Endothelial cell of umbilical vein (primary cell): ENCODE results near the gene CPNE6. TPM values are rescaled to one million over a fixed set of nuclear protein-coding genes. Genes with fewer than 3 reads are reported as not detected.
A peak's percentile ranks its signal among the peaks of the same experiment; 100 is the strongest.
"Not testable (repeated sequence)": the region's sequence is repeated elsewhere in the genome, so short reads cannot be mapped to it uniquely, and the experiment has no call there.

Source experiments
- BruUV-seq: library from RNA; stranded (reverse); fragments of 400-500 nt; replicated peaks from 2 replicates; lab custom pipeline; 2021; lab: Mats Ljungman, UMichigan
- CTCF ChIA-PET: fragments of 300-600, 350-600 bp; sonication (Branson Sonifier 250); formaldehyde crosslinking; loops from one replicate; lab custom pipeline; 2021; ENCODE audit warnings: antibody characterized with exemption, inconsistent platforms; lab: Charles Lee
- POLR2A ChIA-PET: fragments of 300-600, 350-600 bp; sonication (Branson Sonifier 250); formaldehyde crosslinking; loops from one replicate; lab custom pipeline; 2021; ENCODE audit warnings: antibody characterized with exemption, inconsistent platforms; lab: Charles Lee
- DNase-seq: peaks from one replicate; pipeline ENCODE4 v3.0.0-alpha.2; 2011; ENCODE audit warnings: low read depth, low spot score
- FAIRE-seq: peaks from 2 replicates; lab custom pipeline; 2011; peaks lifted over from hg19 to GRCh38; lab: Jason Lieb, UNC
- H2AFZ ChIP-seq: 2 replicates; pipeline ENCODE4 v1.6.0; 2012; ENCODE audit warnings: low read depth, low read length, control low read depth, inconsistent platforms
- H3K27ac ChIP-seq: 2 replicates; pipeline ENCODE4 v1.5.1; 2011; ENCODE audit warnings: low read depth, mild to moderate bottlenecking, control low read depth, low read length, moderate library complexity; ENCODE audit not compliant: insufficient read depth
- H3K27me3 ChIP-seq, 2 experiments: 2 replicates each; pipeline versions ENCODE4 v1.6.0 to v1.6.1; 2011; ENCODE audit warnings: low read length in 2 of 2, mixed read lengths in 1 of 2; ENCODE audit not compliant: control insufficient read depth in 2 of 2, insufficient read depth in 2 of 2
- H3K36me3 ChIP-seq, 2 experiments: 2 replicates in 1 of 2; 3 replicates in 1 of 2; pipeline ENCODE4 v1.5.1; 2011; ENCODE audit warnings: low read length in 2 of 2, mild to moderate bottlenecking in 1 of 2, moderate library complexity in 1 of 2; ENCODE audit not compliant: control insufficient read depth in 2 of 2, insufficient read depth in 2 of 2; ENCODE audit errors: extremely low read depth in 1 of 2
- H3K4me1 ChIP-seq: 3 replicates; pipeline ENCODE4 v1.5.1; 2011; ENCODE audit warnings: mild to moderate bottlenecking, low read length; ENCODE audit not compliant: control insufficient read depth, insufficient read depth; ENCODE audit errors: extremely low read depth
- H3K4me2 ChIP-seq: 2 replicates; pipeline ENCODE4 v1.6.1; 2011; ENCODE audit warnings: low read length, control low read depth, mixed read lengths; ENCODE audit not compliant: insufficient read depth
- H3K4me3 ChIP-seq, 3 experiments: fragments of 200-600 bp in 1 of 3; sonication (generic), shearing (Covaris generic) in 1 of 3; replicated peaks in 1 of 3; 2 replicates each; pipeline ENCODE4 v1.5.1; 2011 to 2016; ENCODE audit warnings: control low read depth in 3 of 3, low read length in 3 of 3, mild to moderate bottlenecking in 2 of 3, inconsistent platforms in 1 of 3, low read depth in 1 of 3, moderate library complexity in 1 of 3; ENCODE audit not compliant: insufficient read depth in 1 of 3
- H3K79me2 ChIP-seq: 2 replicates; pipeline ENCODE4 v1.6.0; 2012; ENCODE audit warnings: low read length, inconsistent platforms; ENCODE audit not compliant: control insufficient read depth, insufficient read depth
- H3K9ac ChIP-seq: replicated peaks from 2 replicates; pipeline ENCODE3; 2011; ENCODE audit warnings: low read length, control low read depth; ENCODE audit not compliant: insufficient read depth; ENCODE audit errors: extremely low read depth
- H3K9me1 ChIP-seq: replicated peaks from 3 replicates; pipeline ENCODE4 v1.6.0; 2011; ENCODE audit warnings: mild to moderate bottlenecking, low read length; ENCODE audit not compliant: control insufficient read depth, insufficient read depth; ENCODE audit errors: extremely low read depth
- H3K9me3 ChIP-seq: replicated peaks from 2 replicates; pipeline ENCODE4 v1.5.1; 2012; ENCODE audit warnings: low read length, inconsistent platforms; ENCODE audit not compliant: control insufficient read depth, insufficient read depth
- H4K20me1 ChIP-seq: replicated peaks from 2 replicates; pipeline ENCODE3; 2011; ENCODE audit warnings: mild to moderate bottlenecking, low read length; ENCODE audit not compliant: control insufficient read depth, insufficient read depth; ENCODE audit errors: extremely low read depth
- CTCF ChIP-seq, 2 donors: IDR thresholded peaks; 1 replicate in 1 of 2; 2 replicates in 1 of 2; pipeline ENCODE4 v1.5.1; 2011; ENCODE audit warnings: low read length in 2 of 2, mild to moderate bottlenecking in 2 of 2, moderate library complexity in 2 of 2, control low read depth in 1 of 2, inconsistent platforms in 1 of 2, low read depth in 1 of 2; ENCODE audit not compliant: insufficient read depth in 1 of 2; ENCODE audit errors: extremely low read depth in 1 of 2
- EZH2 ChIP-seq: IDR thresholded peaks from 2 replicates; pipeline ENCODE4 v1.6.1; 2012; ENCODE audit warnings: borderline replicate concordance, low read depth, mild to moderate bottlenecking, moderate library complexity, low read length, inconsistent platforms; ENCODE audit not compliant: severe bottlenecking
- FOS ChIP-seq: IDR thresholded peaks from 2 replicates; pipeline ENCODE4 v1.6.1; 2011; ENCODE audit warnings: mild to moderate bottlenecking, low read length, moderate library complexity, borderline replicate concordance; ENCODE audit not compliant: insufficient read depth
- GATA2 ChIP-seq: IDR thresholded peaks from 2 replicates; pipeline ENCODE4 v1.7.0; 2011; ENCODE audit warnings: low read depth, mild to moderate bottlenecking, moderate library complexity, mixed read lengths, low read length; ENCODE audit not compliant: insufficient read length, insufficient read depth
- JUN ChIP-seq: IDR thresholded peaks from 2 replicates; pipeline ENCODE4 v1.6.1; 2011; ENCODE audit warnings: borderline replicate concordance, low read depth; ENCODE audit not compliant: insufficient read length, insufficient read depth
- MAX ChIP-seq: IDR thresholded peaks from 2 replicates; pipeline ENCODE4 v1.6.1; 2011; ENCODE audit not compliant: insufficient read depth, insufficient read length
- MYC ChIP-seq: IDR thresholded peaks from one replicate; pipeline ENCODE4 v1.6.1; 2011; ENCODE audit warnings: mild to moderate bottlenecking, low read depth, low read length
- POLR2A ChIP-seq: IDR thresholded peaks from 2 replicates; pipeline ENCODE4 v1.6.1; 2012; ENCODE audit warnings: low read depth, mild to moderate bottlenecking, control low read depth, low read length
- POLR2AphosphoS5 ChIP-seq: IDR thresholded peaks from 2 replicates; pipeline ENCODE4 v1.6.1; 2012; ENCODE audit warnings: low read depth, mild to moderate bottlenecking, control low read depth, low read length, moderate library complexity; ENCODE audit not compliant: insufficient read depth
- dilution Hi-C: fragments of 300-500 bp; cut with MboI; formaldehyde crosslinking; loops from one replicate; pipeline ENCODE4 v1.15.0; 2019; ENCODE audit warnings: low sequenced_read_pairs; ENCODE audit not compliant: extremely low pct_ligation_motif_present
- intact Hi-C: fragments of 100-400 bp; cut with micrococcal nuclease; formaldehyde crosslinking; loops from one replicate; pipeline ENCODE4 v1.10.0; 2022
- polyA plus RNA-seq, 4 experiments: library from polyadenylated mRNA; depleted of rRNA in 3 of 4; stranded (reverse) in 3 of 4; unstranded in 1 of 4; fragments of >200 nt; gene quantifications; 2 replicates each; pipeline versions ENCODE4 v1.2.1 to v1.2.3, GENCODE V29; 2011 to 2012; ENCODE audit warnings: missing spikeins in 1 of 4
- total RNA-seq: library from RNA; stranded (reverse); gene quantifications from 2 replicates; pipeline ENCODE4 v1.2.3, GENCODE V29; 2021

The CPNE6 gene
- total and polyA plus RNA-seq, 2 donors (not counting 3 experiments of a cell fraction or from before 2014, with no cell fraction given) = not detected

- FAIRE-seq (no peak), DNase-seq (no peak)
- no peaks in the 10 kb centered on the region for H3K9me1 ChIP-seq
- H3K79me2 ChIP-seq = no peaks in the 10 kb centered on the region
- TF ChIP-seq JUN (no peak), CTCF (IDR thresholded peaks at IDR 0.05; ENCODE audit: extremely low read depth in 1 of 2, insufficient read depth in 1 of 2, low read depth in 1 of 2, low read length in 2 of 2) (no peak), POLR2A (no peak), GATA2 (no peak), POLR2AphosphoS5 (no peak), MAX (no peak), MYC (no peak), EZH2 (no peak), FOS (no peak)
- ChIA-PET POLR2A (no interaction called here), CTCF (interaction anchor here (1.3 kb wide), 1 partner anchor 25 kb away, joined by 6 read pairs; no protein-coding TSS in a partner anchor)
- intact Hi-C loops (no loop called here), dilution Hi-C loops (no loop called here)
- H3K4me1 ChIP-seq = no peaks in the 10 kb centered on the region
- H3K9ac ChIP-seq = no peak overlapping the region
- no peak overlapping the region for H2AFZ ChIP-seq
- H3K9me3 ChIP-seq = peaks cover 2% of the 10 kb centered on the region
- H3K4me3 ChIP-seq = no peak overlapping the region
- H3K27ac ChIP-seq = no peak overlapping the region
- BruUV-seq = no TSS peak
- H4K20me1 ChIP-seq = no peaks in the 10 kb centered on the region
- H3K4me2 ChIP-seq = no peak overlapping the region
- H3K27me3 ChIP-seq = no peaks in the 10 kb centered on the region
- H3K36me3 ChIP-seq = no peaks in the 10 kb centered on the region
Observed at GRCh38 chr14:24032727-24033418, 38.5 kb upstream of the CPNE6 start.

GRCh38 chr14:24035769-24036168 lies 35.6 kb upstream of the CPNE6 start:
- H3K79me2 ChIP-seq, dilution Hi-C loops, H3K9me3 ChIP-seq, H3K9me1 ChIP-seq, H3K36me3 ChIP-seq, FAIRE-seq, H3K9ac ChIP-seq, POLR2A ChIA-PET, DNase-seq, H4K20me1 ChIP-seq, H3K27ac ChIP-seq, BruUV-seq, H3K27me3 ChIP-seq, H3K4me1 ChIP-seq: not testable (repeated sequence)
- Histone ChIP-seq H3K4me2 (peak overlapping the region; percentile 58), H2AFZ (peak overlapping the region; percentile 82), H3K4me3 (peak overlapping the region in 2 of 3 experiments; percentile 33 to 42)
- intact Hi-C loops = loop anchor here (1.0 to 5.0 kb wide), 3 partner anchors 21 to 63 kb away; partner anchors contain the start of gene DHRS4L2
- CTCF ChIA-PET = interaction anchor here (0.8 to 1.1 kb wide), 7 partner anchors 16 to 58 kb away, joined by 3 to 5 read pairs (median 3); partner anchors contain the start of genes CARMIL3, DHRS4L2 and PCK2
